Neuronal stem cell (in vitro differentiated cells): Measurements from ENCODE around the gene NPAS2.

ENCODE experiments used
- DNase-seq: peaks from one replicate; pipeline ENCODE4 v3.0.0-alpha.2; 2013; ENCODE audit warnings: low spot score
- H2AFZ ChIP-seq: one replicate; pipeline ENCODE4 v1.6.1; 2013; ENCODE audit warnings: mild to moderate bottlenecking, low read length, inconsistent platforms
- H2AK5ac ChIP-seq: 2 replicates; pipeline ENCODE4 v1.6.1; 2013; ENCODE audit warnings: low read depth, mild to moderate bottlenecking, inconsistent platforms, low read length, moderate library complexity, mixed read lengths
- H2BK120ac ChIP-seq: 2 replicates; pipeline ENCODE4 v1.6.1; 2013; ENCODE audit warnings: low read depth, mild to moderate bottlenecking, inconsistent platforms, low read length, moderate library complexity, mixed read lengths
- H2BK12ac ChIP-seq: one replicate; pipeline ENCODE4 v1.6.1; 2013; ENCODE audit warnings: low read length, inconsistent platforms
- H2BK15ac ChIP-seq: 2 replicates; pipeline ENCODE4 v1.6.1; 2013; ENCODE audit warnings: mild to moderate bottlenecking, low read length, inconsistent platforms, mixed read lengths
- H2BK5ac ChIP-seq: one replicate; pipeline ENCODE4 v1.6.1; 2013; ENCODE audit warnings: inconsistent platforms, mild to moderate bottlenecking, low read length, moderate library complexity
- H3K14ac ChIP-seq: one replicate; pipeline ENCODE4 v1.6.1; 2013; ENCODE audit warnings: low read length, inconsistent platforms
- H3K18ac ChIP-seq: 2 replicates; pipeline ENCODE4 v1.6.1; 2013; ENCODE audit warnings: low read length, inconsistent platforms
- H3K23ac ChIP-seq: 2 replicates; pipeline ENCODE4 v1.6.1; 2013; ENCODE audit warnings: low read depth, mild to moderate bottlenecking, mixed read lengths, low read length, inconsistent platforms; ENCODE audit not compliant: poor library complexity
- H3K27ac ChIP-seq: replicated peaks from 3 replicates; pipeline ENCODE4 v1.5.1; 2013; ENCODE audit warnings: low read length, inconsistent platforms
- H3K27me3 ChIP-seq, 3 experiments: 2 replicates each; pipeline ENCODE4 v1.6.1; 2013; ENCODE audit warnings: low read length in 3 of 3, mild to moderate bottlenecking in 2 of 3, inconsistent platforms in 1 of 3, low read depth in 1 of 3, mixed read lengths in 1 of 3, moderate library complexity in 1 of 3; ENCODE audit not compliant: control insufficient read depth in 3 of 3, insufficient read depth in 3 of 3
- H3K36me3 ChIP-seq, 2 donors: replicated peaks in 1 of 2; 2 replicates each; pipeline ENCODE4 v1.6.1; 2013; ENCODE audit warnings: low read length in 2 of 2; ENCODE audit not compliant: control insufficient read depth in 2 of 2, insufficient read depth in 2 of 2
- H3K4ac ChIP-seq: 2 replicates; pipeline ENCODE4 v1.6.1; 2013; ENCODE audit warnings: inconsistent platforms, mild to moderate bottlenecking, low read length, moderate library complexity
- H3K4me1 ChIP-seq, 2 donors: 1 replicate in 1 of 2; 2 replicates in 1 of 2; pipeline ENCODE4 v1.6.1; 2013; ENCODE audit warnings: low read length in 2 of 2, low read depth in 1 of 2; ENCODE audit not compliant: control insufficient read depth in 2 of 2, insufficient read depth in 1 of 2
- H3K4me2 ChIP-seq: one replicate; pipeline ENCODE4 v1.6.1; 2013; ENCODE audit warnings: mild to moderate bottlenecking, low read length, inconsistent platforms; ENCODE audit not compliant: insufficient read depth, poor library complexity, severe bottlenecking
- H3K4me3 ChIP-seq, 2 donors: 2 replicates each; pipeline ENCODE4 v1.5.1; 2013; ENCODE audit warnings: low read length in 2 of 2, mild to moderate bottlenecking in 2 of 2, inconsistent platforms in 1 of 2, moderate library complexity in 1 of 2
- H3K79me1 ChIP-seq: one replicate; pipeline ENCODE4 v1.6.1; 2013; ENCODE audit warnings: low read depth, mild to moderate bottlenecking, inconsistent platforms, low read length, moderate library complexity
- H3K9ac ChIP-seq: one replicate; pipeline ENCODE4 v1.6.1; 2013; ENCODE audit warnings: mild to moderate bottlenecking, low read depth, low read length, inconsistent platforms; ENCODE audit not compliant: poor library complexity
- H3K9me3 ChIP-seq, 2 donors: replicated peaks in 1 of 2; 2 replicates each; pipeline versions ENCODE3 to v1.6.1; 2013; ENCODE audit warnings: low read length in 2 of 2, mild to moderate bottlenecking in 2 of 2, inconsistent platforms in 1 of 2, low read depth in 1 of 2, mixed read lengths in 1 of 2, moderate library complexity in 1 of 2; ENCODE audit not compliant: control insufficient read depth in 2 of 2, insufficient read depth in 1 of 2
- H4K8ac ChIP-seq: one replicate; pipeline ENCODE4 v1.6.1; 2013; ENCODE audit warnings: low read depth, mild to moderate bottlenecking, inconsistent platforms, low read length, moderate library complexity
- H4K91ac ChIP-seq: one replicate; pipeline ENCODE4 v1.6.1; 2013; ENCODE audit warnings: low read length, low read depth, mild to moderate bottlenecking, inconsistent platforms; ENCODE audit not compliant: poor library complexity
- WGBS, 2 donors: extraction: QIAGEN DNeasy Blood & Tissue Kit; methylation state at CpG; one replicate each; pipeline ENCODE4 v1.1.7; 2013; ENCODE audit warnings: missing lambda C conversion rate in 2 of 2, mixed read lengths in 1 of 2; ENCODE audit not compliant: insufficient read length in 2 of 2, insufficient replicate concordance in 1 of 2; ENCODE audit errors: extremely low coverage in 2 of 2; 5-methylcytosine and 5-hydroxymethylcytosine counted together

The NPAS2 gene

DNA sequence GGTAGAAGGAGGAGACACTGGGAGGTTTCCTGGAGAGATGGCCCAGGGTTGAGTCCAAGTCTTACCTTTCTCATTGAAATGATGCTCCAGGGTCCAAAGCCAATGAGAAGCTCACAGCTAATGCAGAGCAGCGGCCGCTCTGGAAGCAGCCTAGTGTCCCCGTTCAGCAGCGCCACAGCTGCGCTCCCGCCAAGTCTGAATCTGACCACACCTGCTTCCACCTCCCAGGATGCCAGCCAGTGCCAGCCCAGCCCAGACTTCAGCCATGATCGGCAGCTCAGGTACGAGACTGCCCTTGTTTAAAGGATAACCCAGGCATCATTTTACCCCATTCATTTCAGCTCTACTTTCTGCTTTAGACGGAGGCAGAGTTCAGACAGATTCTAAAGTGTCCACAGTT is 170.2 kb downstream of the NPAS2 start:
- Histone ChIP-seq H3K9ac (no peak overlapping the region), H2BK120ac (no peak overlapping the region), H3K36me3 (no peaks in the 10 kb centered on the region), H2BK5ac (no peak overlapping the region), H3K4ac (no peak overlapping the region), H2AFZ (no peak overlapping the region), H3K4me2 (no peak overlapping the region), H2BK15ac (no peak overlapping the region), H3K79me1 (no peaks in the 10 kb centered on the region), H3K18ac (no peak overlapping the region), H3K23ac (no peak overlapping the region), H4K8ac (no peak overlapping the region), H4K91ac (no peak overlapping the region), H3K9me3 (no peaks in the 10 kb centered on the region), H3K27me3 (peaks cover 0 to 22% (median 0%) of the 10 kb centered on the region in 3 experiments), H3K4me1 (no peaks in the 10 kb centered on the region), H2AK5ac (no peak overlapping the region), H3K14ac (no peak overlapping the region), H3K27ac (no peak overlapping the region), H3K4me3 (no peak overlapping the region), H2BK12ac (no peak overlapping the region)
- no CpG with 5 or more reads among the region's 9 CpGs for WGBS, 2 donors
- DNase-seq, result no peak

- DNase-seq, result no peak
- Histone ChIP-seq H3K4ac (no peak overlapping the region), H3K4me2 (no peak overlapping the region), H3K9ac (no peak overlapping the region), H3K14ac (peak overlapping the region; percentile 97), H2AFZ (no peak overlapping the region), H2BK12ac (peak overlapping the region; percentile 31), H2BK15ac (peak overlapping the region; percentile 26), H3K23ac (peak overlapping the region; percentile 46), H2AK5ac (no peak overlapping the region), H4K91ac (no peak overlapping the region), H3K27me3 (peaks cover 0 to 22% (median 0%) of the 10 kb centered on the region in 3 experiments), H2BK5ac (no peak overlapping the region), H3K9me3 (no peaks in the 10 kb centered on the region), H3K36me3 (no peaks in the 10 kb centered on the region), H3K4me3 (no peak overlapping the region), H2BK120ac (no peak overlapping the region), H4K8ac (peak overlapping the region; percentile 8), H3K27ac (no peak overlapping the region), H3K79me1 (no peaks in the 10 kb centered on the region), H3K18ac (peak overlapping the region; percentile 49), H3K4me1 (no peaks in the 10 kb centered on the region)
- WGBS, 2 donors, result no CpG with 5 or more reads among the region's 24 CpGs
Measured at GRCh38 chr2:100990650-100991403, 170.9 kb downstream of the NPAS2 start.

DNA sequence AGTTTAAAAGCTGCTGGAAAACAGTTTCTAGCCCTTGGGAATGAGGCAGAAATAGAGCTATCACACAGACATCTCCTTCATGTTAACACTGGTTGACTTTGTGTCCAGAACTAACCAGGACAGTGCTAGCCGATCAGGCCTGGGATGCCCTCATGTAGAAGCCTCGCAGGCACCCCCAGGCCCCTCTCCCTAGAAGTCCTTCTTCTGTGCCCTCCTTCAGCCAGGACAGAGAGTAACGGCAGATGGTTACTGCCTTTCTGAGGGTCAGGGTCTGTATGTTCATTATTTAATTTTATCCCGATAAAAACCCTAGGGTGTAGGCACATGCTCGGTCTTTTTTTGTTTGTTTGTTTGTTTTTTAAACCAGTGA is 171.4 kb downstream of the NPAS2 start:
- Histone ChIP-seq H3K23ac (no peak overlapping the region), H4K8ac (no peak overlapping the region), H3K9me3 (no peaks in the 10 kb centered on the region), H2AFZ (no peak overlapping the region), H3K27ac (no peak overlapping the region), H3K4me3 (no peak overlapping the region), H3K4me2 (no peak overlapping the region), H4K91ac (no peak overlapping the region), H2BK5ac (no peak overlapping the region), H3K18ac (no peak overlapping the region), H3K27me3 (peaks cover 0 to 22% (median 0%) of the 10 kb centered on the region in 3 experiments), H2BK12ac (no peak overlapping the region), H3K14ac (no peak overlapping the region), H3K79me1 (no peaks in the 10 kb centered on the region), H3K4me1 (no peaks in the 10 kb centered on the region), H2AK5ac (no peak overlapping the region), H2BK120ac (no peak overlapping the region), H3K9ac (no peak overlapping the region), H3K4ac (no peak overlapping the region), H3K36me3 (no peaks in the 10 kb centered on the region), H2BK15ac (no peak overlapping the region)
- WGBS, 2 donors, result no CpG with 5 or more reads among the region's 5 CpGs
- no peak for DNase-seq

- no peak for DNase-seq
- Histone ChIP-seq H3K18ac (no peak overlapping the region), H3K9me3 (no peaks in the 10 kb centered on the region), H3K9ac (no peak overlapping the region), H3K23ac (no peak overlapping the region), H2AK5ac (no peak overlapping the region), H3K14ac (no peak overlapping the region), H3K27me3 (peaks cover 0 to 22% (median 0%) of the 10 kb centered on the region in 3 experiments), H3K4ac (no peak overlapping the region), H3K79me1 (no peaks in the 10 kb centered on the region), H2AFZ (no peak overlapping the region), H2BK5ac (no peak overlapping the region), H3K4me2 (no peak overlapping the region), H4K91ac (no peak overlapping the region), H4K8ac (no peak overlapping the region), H2BK120ac (no peak overlapping the region), H2BK15ac (no peak overlapping the region), H3K36me3 (no peaks in the 10 kb centered on the region), H3K27ac (no peak overlapping the region), H2BK12ac (no peak overlapping the region), H3K4me1 (no peaks in the 10 kb centered on the region), H3K4me3 (no peak overlapping the region)
- no CpG with 5 or more reads among the region's 6 CpGs for WGBS, 2 donors
Measured at GRCh38 chr2:100992262-100992661, 172.3 kb downstream of the NPAS2 start.
